ENCODE results near the gene SCARB1.

Gene SCARB1

DNA sequence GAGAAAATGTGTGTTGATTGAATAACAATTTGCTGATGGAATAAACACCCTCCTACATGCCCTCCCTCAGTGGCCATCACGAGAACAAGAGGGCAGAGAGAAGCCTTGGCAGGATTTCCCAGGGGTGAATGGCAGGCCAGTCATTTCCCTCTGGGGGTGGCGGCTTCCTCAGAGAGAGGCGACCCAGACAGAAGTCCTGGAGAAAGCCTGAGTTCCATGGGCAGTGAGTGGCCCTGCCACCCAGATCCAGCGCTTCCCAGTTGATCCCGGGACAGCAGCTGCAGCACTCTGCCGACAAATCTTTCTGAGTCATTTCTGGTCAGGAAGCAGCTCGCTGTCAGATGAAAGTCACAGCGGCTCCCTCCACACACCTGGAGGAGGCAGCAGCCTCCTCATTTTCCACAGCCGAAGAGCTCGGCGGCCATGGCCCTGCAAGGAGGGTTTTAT, 123.0 kb downstream of the SCARB1 start:
- no peak overlapping the region for H3K4me3 ChIP-seq (ENCODE audit: control insufficient read depth, low read depth, low read length)
- TF ChIP-seq, protein P1, sequence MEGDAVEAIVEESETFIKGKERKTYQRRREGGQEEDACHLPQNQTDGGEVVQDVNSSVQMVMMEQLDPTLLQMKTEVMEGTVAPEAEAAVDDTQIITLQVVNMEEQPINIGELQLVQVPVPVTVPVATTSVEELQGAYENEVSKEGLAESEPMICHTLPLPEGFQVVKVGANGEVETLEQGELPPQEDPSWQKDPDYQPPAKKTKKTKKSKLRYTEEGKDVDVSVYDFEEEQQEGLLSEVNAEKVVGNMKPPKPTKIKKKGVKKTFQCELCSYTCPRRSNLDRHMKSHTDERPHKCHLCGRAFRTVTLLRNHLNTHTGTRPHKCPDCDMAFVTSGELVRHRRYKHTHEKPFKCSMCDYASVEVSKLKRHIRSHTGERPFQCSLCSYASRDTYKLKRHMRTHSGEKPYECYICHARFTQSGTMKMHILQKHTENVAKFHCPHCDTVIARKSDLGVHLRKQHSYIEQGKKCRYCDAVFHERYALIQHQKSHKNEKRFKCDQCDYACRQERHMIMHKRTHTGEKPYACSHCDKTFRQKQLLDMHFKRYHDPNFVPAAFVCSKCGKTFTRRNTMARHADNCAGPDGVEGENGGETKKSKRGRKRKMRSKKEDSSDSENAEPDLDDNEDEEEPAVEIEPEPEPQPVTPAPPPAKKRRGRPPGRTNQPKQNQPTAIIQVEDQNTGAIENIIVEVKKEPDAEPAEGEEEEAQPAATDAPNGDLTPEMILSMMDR (conservative IDR thresholded peaks at IDR 0.05; ENCODE audit: control insufficient read depth, insufficient read depth, low read depth, low read length), result no peak
- DNase-seq (ENCODE audit: low read depth), result peak; percentile 49

DNA sequence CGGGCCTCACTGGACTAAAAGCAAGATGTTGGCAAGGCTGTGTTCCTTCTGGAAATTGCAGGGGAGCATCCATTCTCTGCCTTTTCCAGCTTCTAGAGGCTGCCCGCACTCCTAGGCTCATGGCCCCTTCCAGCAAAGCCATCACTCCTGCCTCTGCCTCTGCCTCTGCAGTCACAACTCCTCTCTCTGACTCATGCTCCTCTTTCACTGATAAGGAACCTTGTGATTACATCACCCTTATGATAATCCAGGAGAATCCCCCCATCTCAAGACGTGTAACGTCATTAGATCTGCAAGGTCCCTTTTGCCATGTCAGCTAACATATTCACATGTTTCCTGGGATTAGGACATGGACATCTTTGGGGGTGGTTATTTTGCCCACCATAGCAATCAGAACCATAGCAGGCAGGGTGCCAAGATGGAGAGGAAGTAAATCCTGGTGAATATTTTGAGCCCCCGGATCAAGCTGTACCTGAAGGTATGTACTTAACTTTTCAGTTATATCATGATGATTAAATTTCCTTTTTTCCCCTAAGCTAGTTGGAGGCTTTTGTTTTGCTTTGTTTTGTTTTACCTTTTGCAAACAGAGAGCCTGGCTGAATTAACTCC, 123.6 kb downstream of the SCARB1 start:
- H3K4me3 ChIP-seq (ENCODE audit: control insufficient read depth, low read depth, low read length), result no peak overlapping the region
- no peak for DNase-seq (ENCODE audit: low read depth)
- TF ChIP-seq, protein P1 (conservative IDR thresholded peaks at IDR 0.05; ENCODE audit: control insufficient read depth, insufficient read depth, low read depth, low read length), result no peak

DNA sequence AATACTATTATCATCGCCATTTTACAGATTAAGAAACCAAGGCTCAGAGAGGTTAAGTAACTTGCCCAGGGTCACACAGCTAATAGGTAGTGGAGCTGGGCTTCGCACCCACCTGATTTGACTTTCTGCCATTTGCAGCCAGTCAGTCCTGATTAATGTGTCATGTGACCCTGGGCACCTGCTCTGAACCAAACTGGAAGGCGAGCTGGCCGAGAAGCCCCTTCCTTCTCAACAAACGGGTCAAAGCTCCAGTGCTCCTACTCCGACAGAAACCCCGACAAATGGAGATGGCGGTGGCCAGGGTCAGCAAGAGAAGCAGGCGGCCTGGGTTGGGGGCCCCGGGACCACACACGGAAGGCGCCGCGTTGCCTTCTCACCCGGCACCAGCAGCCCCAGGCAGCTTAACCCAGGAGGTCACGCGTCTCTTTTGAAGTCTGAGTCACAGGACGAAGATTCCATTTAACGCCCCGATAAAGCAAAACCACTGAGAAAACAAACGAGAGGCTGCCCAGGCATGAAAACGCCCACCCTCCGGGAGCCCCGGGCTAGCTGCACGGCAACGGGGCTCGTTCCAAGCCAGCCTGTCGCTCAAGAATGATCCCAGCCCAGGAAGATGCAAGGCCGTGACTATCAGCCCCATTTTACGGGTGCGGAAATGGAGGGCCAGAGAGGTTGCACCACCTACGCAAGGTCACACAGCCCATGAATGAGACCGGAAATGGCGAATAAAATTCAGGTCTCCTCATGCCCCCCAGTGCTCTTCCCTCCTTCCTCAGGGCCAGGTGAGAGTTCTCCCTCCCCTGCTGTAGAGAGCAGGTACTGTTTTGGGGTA, 124.8 kb downstream of the SCARB1 start:
- TF ChIP-seq, protein P1 (conservative IDR thresholded peaks at IDR 0.05; ENCODE audit: control insufficient read depth, insufficient read depth, low read depth, low read length), result no peak
- DNase-seq (ENCODE audit: low read depth), result peak; percentile 46
- H3K4me3 ChIP-seq (ENCODE audit: control insufficient read depth, low read depth, low read length), result no peak overlapping the region

DNA sequence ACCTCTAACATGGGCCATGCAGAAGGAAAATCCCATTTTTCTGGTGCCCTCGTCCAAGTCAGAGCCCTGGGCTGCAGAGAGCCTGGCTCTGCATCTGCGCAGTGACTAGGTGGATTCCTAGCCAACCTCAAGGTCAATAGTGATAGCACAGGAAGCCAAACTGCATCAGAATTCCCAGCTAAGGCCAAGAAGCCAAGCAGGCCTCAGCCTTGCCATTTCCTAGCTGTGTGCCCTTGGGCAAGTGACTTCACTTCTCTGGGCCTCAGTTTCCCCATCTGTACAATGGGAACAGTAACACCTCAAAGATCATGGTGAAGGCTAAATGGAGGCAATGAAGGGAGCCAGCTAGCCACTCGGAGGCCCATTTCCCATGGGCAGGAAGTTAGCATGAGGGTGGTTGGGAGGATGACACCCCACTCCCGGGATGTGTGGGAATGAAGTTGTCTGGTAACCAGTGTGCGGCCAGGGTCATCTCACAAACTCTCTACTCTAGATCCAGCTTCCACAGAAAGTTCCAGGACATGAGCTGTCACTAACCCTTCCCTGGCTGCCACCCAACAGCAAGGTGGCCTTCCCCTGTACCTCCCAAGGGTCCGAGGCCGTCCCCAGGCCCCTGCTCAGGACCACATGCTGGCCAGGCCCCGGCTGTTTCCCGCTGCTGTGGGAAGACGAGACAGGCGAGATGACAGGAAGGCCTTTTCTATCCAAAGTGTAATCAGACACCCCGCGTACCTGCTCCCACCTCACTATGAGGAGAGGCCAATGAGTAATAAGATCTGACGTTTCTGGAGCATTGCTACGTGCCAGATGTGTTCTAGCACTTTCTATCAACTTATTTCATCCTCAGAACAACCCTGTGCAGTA, 125.7 kb downstream of the SCARB1 start:
- no peak overlapping the region for H3K4me3 ChIP-seq (ENCODE audit: control insufficient read depth, low read depth, low read length)
- no peak for DNase-seq (ENCODE audit: low read depth)
- TF ChIP-seq, protein P1 (conservative IDR thresholded peaks at IDR 0.05; ENCODE audit: control insufficient read depth, insufficient read depth, low read depth, low read length), result no peak

DNA sequence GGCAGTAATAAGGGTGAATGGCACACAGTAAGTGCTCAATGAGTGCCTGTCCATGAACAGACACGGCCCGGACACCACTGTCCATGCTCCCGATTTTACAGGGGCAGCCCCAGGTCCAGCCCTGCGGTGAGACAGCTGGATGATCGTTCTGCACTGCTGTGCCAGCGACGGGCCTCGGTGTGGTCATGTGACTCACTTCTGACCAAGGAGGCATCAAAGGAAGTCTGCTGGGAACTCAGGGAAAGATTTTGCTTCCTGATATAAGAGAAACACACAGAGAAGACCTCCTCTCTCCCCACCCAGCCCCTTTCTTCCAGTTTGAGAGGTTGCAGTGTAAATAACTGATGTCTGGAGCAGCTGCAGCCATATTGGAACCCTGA, 126.6 kb downstream of the SCARB1 start:
- DNase-seq (ENCODE audit: low read depth), result peak; percentile 40
- no peak overlapping the region for H3K4me3 ChIP-seq (ENCODE audit: control insufficient read depth, low read depth, low read length)
- TF ChIP-seq, protein P1 (conservative IDR thresholded peaks at IDR 0.05; ENCODE audit: control insufficient read depth, insufficient read depth, low read depth, low read length), result no peak

Data from fibroblast of mammary gland (primary cell).